Activated naive CD8-positive, alpha-beta T cell (primary cell): ENCODE measurements around the gene AP1S3.
"Not testable (repeated sequence)": the region's sequence is repeated elsewhere in the genome, so short reads cannot be mapped to it uniquely, and the experiment has no call there.

Experiments used
- H3K27ac Mint-ChIP-seq: one replicate; pipeline ENCODE4 v1.8.0; 2021; ENCODE audit warnings: mixed read lengths
- H3K27me3 Mint-ChIP-seq: one replicate; pipeline ENCODE4 v1.8.0; 2021; ENCODE audit warnings: mixed read lengths
- H3K36me3 Mint-ChIP-seq: one replicate; pipeline ENCODE4 v1.8.0; 2021; ENCODE audit warnings: mixed read lengths
- H3K4me1 Mint-ChIP-seq: one replicate; pipeline ENCODE4 v1.8.0; 2021; ENCODE audit warnings: low read depth, mixed read lengths
- H3K4me3 Mint-ChIP-seq: one replicate; pipeline ENCODE4 v1.8.0; 2021; ENCODE audit warnings: mild to moderate bottlenecking, mixed read lengths
- H3K9me3 Mint-ChIP-seq: one replicate; pipeline ENCODE4 v1.8.0; 2021; ENCODE audit warnings: low read depth, mixed read lengths

The AP1S3 gene

GRCh38 chr2:223829128-223829527, 8.3 kb downstream of the AP1S3 start:
- H3K36me3 Mint-ChIP-seq = peaks cover 2% of the 10 kb centered on the region
- H3K4me3 Mint-ChIP-seq = no peak overlapping the region
- no peaks in the 10 kb centered on the region for H3K9me3 Mint-ChIP-seq
- no peaks in the 10 kb centered on the region for H3K4me1 Mint-ChIP-seq
- no peaks in the 10 kb centered on the region for H3K27me3 Mint-ChIP-seq
- H3K27ac Mint-ChIP-seq = no peak overlapping the region

GRCh38 chr2:223828314-223828713, 9.1 kb downstream of the AP1S3 start:
- H3K4me3 Mint-ChIP-seq = no peak overlapping the region
- H3K27me3 Mint-ChIP-seq = no peaks in the 10 kb centered on the region
- H3K27ac Mint-ChIP-seq = no peak overlapping the region
- no peaks in the 10 kb centered on the region for H3K4me1 Mint-ChIP-seq
- no peaks in the 10 kb centered on the region for H3K36me3 Mint-ChIP-seq
- no peaks in the 10 kb centered on the region for H3K9me3 Mint-ChIP-seq

GRCh38 chr2:223826995-223827394, 10.4 kb downstream of the AP1S3 start:
- Mint-ChIP-seq H3K9me3 (no peaks in the 10 kb centered on the region), H3K4me1 (no peaks in the 10 kb centered on the region), H3K27me3 (no peaks in the 10 kb centered on the region), H3K27ac (no peak overlapping the region), H3K4me3 (no peak overlapping the region), H3K36me3 (no peaks in the 10 kb centered on the region)

- H3K9me3 Mint-ChIP-seq = no peaks in the 10 kb centered on the region
- no peak overlapping the region for H3K4me3 Mint-ChIP-seq
- no peaks in the 10 kb centered on the region for H3K4me1 Mint-ChIP-seq
- no peak overlapping the region for H3K27ac Mint-ChIP-seq
- H3K27me3 Mint-ChIP-seq = no peaks in the 10 kb centered on the region
- no peaks in the 10 kb centered on the region for H3K36me3 Mint-ChIP-seq
These were observed 13.1 kb downstream of the AP1S3 start for GRCh38 chr2:223824301-223824700.

GRCh38 chr2:223822818-223823217, 14.6 kb downstream of the AP1S3 start:
- Mint-ChIP-seq H3K27me3 (no peaks in the 10 kb centered on the region), H3K27ac (no peak overlapping the region), H3K36me3 (no peaks in the 10 kb centered on the region), H3K9me3 (no peaks in the 10 kb centered on the region), H3K4me1 (no peaks in the 10 kb centered on the region), H3K4me3 (no peak overlapping the region)

- Mint-ChIP-seq H3K36me3 (no peaks in the 10 kb centered on the region), H3K27me3 (no peaks in the 10 kb centered on the region), H3K9me3 (no peaks in the 10 kb centered on the region), H3K4me3 (no peak overlapping the region), H3K27ac (no peak overlapping the region), H3K4me1 (no peaks in the 10 kb centered on the region)
These were observed 16.8 kb downstream of the AP1S3 start for GRCh38 chr2:223820549-223820948.

GRCh38 chr2:223819891-223820290, 17.5 kb downstream of the AP1S3 start:
- H3K9me3 Mint-ChIP-seq = no peaks in the 10 kb centered on the region
- H3K27ac Mint-ChIP-seq = no peak overlapping the region
- no peaks in the 10 kb centered on the region for H3K4me1 Mint-ChIP-seq
- no peaks in the 10 kb centered on the region for H3K36me3 Mint-ChIP-seq
- H3K4me3 Mint-ChIP-seq = no peak overlapping the region
- no peaks in the 10 kb centered on the region for H3K27me3 Mint-ChIP-seq

- Mint-ChIP-seq H3K4me1 (no peaks in the 10 kb centered on the region), H3K27ac (no peak overlapping the region), H3K9me3 (no peaks in the 10 kb centered on the region), H3K27me3 (no peaks in the 10 kb centered on the region), H3K36me3 (no peaks in the 10 kb centered on the region), H3K4me3 (no peak overlapping the region)
These were observed 21.4 kb downstream of the AP1S3 start for GRCh38 chr2:223815884-223816570.

GRCh38 chr2:223815186-223815883, 22.0 kb downstream of the AP1S3 start:
- Mint-ChIP-seq H3K27me3 (no peaks in the 10 kb centered on the region), H3K27ac (no peak overlapping the region), H3K9me3 (no peaks in the 10 kb centered on the region), H3K4me1 (no peaks in the 10 kb centered on the region), H3K4me3 (no peak overlapping the region), H3K36me3 (no peaks in the 10 kb centered on the region)

GRCh38 chr2:223814764-223815163, 22.6 kb downstream of the AP1S3 start:
- H3K4me3 Mint-ChIP-seq, H3K27me3 Mint-ChIP-seq, H3K27ac Mint-ChIP-seq, H3K9me3 Mint-ChIP-seq, H3K4me1 Mint-ChIP-seq, H3K36me3 Mint-ChIP-seq: not testable (repeated sequence)

GRCh38 chr2:223813329-223813728, 24.1 kb downstream of the AP1S3 start:
- no peak overlapping the region for H3K4me3 Mint-ChIP-seq
- H3K4me1 Mint-ChIP-seq = no peaks in the 10 kb centered on the region

GRCh38 chr2:223811757-223812156, 25.6 kb downstream of the AP1S3 start:
- Mint-ChIP-seq H3K27ac (no peak overlapping the region), H3K9me3 (no peaks in the 10 kb centered on the region), H3K4me3 (no peak overlapping the region), H3K4me1 (no peaks in the 10 kb centered on the region), H3K36me3 (no peaks in the 10 kb centered on the region), H3K27me3 (no peaks in the 10 kb centered on the region)

More at GRCh38 chr2:223813329-223813728, 24.1 kb downstream of the AP1S3 start:
- H3K9me3 Mint-ChIP-seq = no peaks in the 10 kb centered on the region
- no peak overlapping the region for H3K27ac Mint-ChIP-seq
- no peaks in the 10 kb centered on the region for H3K36me3 Mint-ChIP-seq
- no peaks in the 10 kb centered on the region for H3K27me3 Mint-ChIP-seq

- peaks cover 4% of the 10 kb centered on the region for H3K4me1 Mint-ChIP-seq
- no peak overlapping the region for H3K4me3 Mint-ChIP-seq
- no peaks in the 10 kb centered on the region for H3K36me3 Mint-ChIP-seq
- H3K9me3 Mint-ChIP-seq = no peaks in the 10 kb centered on the region
- no peak overlapping the region for H3K27ac Mint-ChIP-seq
- no peaks in the 10 kb centered on the region for H3K27me3 Mint-ChIP-seq
These were observed 32.4 kb downstream of the AP1S3 start for GRCh38 chr2:223805008-223805407.

GRCh38 chr2:223801736-223802135, 35.6 kb downstream of the AP1S3 start:
- Mint-ChIP-seq H3K27me3 (no peaks in the 10 kb centered on the region), H3K4me3 (no peak overlapping the region), H3K4me1 (peaks cover 4% of the 10 kb centered on the region), H3K27ac (no peak overlapping the region), H3K9me3 (no peaks in the 10 kb centered on the region), H3K36me3 (no peaks in the 10 kb centered on the region)

- Mint-ChIP-seq H3K36me3 (no peaks in the 10 kb centered on the region), H3K4me3 (no peak overlapping the region), H3K4me1 (peaks cover 4% of the 10 kb centered on the region), H3K9me3 (no peaks in the 10 kb centered on the region), H3K27ac (no peak overlapping the region), H3K27me3 (no peaks in the 10 kb centered on the region)
These were observed 36.5 kb downstream of the AP1S3 start for GRCh38 chr2:223800908-223801307.
